GM10266 (cell line): ENCODE results near the gene PRKCG.
A peak's percentile ranks its signal among the peaks of the same experiment; 100 is the strongest.
"Not testable (repeated sequence)": the region's sequence is repeated elsewhere in the genome, so short reads cannot be mapped to it uniquely, and the experiment has no call there.

ENCODE experiments used
- DNase-seq: peaks from one replicate; pipeline ENCODE4 v3.0.0; 2012; ENCODE audit errors: extremely low spot score
- TF ChIP-seq, protein P1 (sequence below): IDR thresholded peaks from 2 replicates; pipeline ENCODE4 v1.5.1; 2012; ENCODE audit warnings: mild to moderate bottlenecking, low read depth; ENCODE audit not compliant: control insufficient read depth, insufficient read depth; ENCODE audit errors: missing control alignments

The PRKCG gene

DNA sequence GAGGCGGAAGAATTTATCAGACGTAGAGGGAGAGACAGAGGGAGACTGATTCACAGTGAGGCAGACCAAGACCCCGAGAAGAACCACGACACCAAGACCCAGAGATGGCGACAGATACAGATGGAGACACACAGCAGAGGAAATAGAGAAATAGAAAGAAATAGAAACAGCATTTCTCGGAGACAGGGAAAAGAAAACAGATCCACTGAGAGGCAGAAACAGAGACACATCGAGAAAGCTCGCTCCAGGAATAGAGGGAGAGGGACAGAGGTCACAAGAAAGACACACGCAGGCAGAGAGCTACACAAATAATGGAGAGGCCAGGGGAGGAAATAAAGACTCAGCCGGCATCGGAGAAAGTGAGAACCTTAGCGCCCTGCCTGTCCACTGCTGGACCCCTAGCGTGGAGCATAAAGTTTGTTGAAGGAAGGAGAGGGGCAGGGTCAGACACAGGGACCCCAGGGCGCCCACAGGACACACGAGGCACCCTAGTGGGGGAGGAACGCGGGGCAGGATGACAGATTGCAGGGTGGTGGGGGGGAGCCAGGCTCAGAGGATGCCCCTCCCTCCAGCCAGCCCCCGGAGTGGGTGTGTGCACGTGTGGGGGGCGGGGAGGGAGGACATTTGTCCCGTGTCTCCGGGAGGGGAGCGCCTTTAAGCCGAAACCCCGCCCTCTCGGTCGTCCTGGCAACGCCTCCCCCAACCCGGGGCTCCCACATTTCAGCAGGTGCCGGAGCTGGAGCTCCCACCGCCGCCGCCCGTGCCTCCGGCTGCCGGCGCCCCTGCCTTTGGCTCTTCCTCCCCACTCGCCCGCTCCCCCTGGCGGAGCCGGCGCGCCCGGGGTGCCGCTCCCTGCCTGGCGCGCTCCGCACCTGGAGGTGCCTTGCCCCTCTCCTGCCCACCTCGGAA, at the start of gene PRKCG:
TSS of gene PRKCG (plus strand) at position 716 of the 909 bp plus-strand sequence. CDS start 298 bp downstream, outside the sequence.
- TF ChIP-seq, protein P1, sequence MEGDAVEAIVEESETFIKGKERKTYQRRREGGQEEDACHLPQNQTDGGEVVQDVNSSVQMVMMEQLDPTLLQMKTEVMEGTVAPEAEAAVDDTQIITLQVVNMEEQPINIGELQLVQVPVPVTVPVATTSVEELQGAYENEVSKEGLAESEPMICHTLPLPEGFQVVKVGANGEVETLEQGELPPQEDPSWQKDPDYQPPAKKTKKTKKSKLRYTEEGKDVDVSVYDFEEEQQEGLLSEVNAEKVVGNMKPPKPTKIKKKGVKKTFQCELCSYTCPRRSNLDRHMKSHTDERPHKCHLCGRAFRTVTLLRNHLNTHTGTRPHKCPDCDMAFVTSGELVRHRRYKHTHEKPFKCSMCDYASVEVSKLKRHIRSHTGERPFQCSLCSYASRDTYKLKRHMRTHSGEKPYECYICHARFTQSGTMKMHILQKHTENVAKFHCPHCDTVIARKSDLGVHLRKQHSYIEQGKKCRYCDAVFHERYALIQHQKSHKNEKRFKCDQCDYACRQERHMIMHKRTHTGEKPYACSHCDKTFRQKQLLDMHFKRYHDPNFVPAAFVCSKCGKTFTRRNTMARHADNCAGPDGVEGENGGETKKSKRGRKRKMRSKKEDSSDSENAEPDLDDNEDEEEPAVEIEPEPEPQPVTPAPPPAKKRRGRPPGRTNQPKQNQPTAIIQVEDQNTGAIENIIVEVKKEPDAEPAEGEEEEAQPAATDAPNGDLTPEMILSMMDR = peak; percentile 45
- no peak for DNase-seq

DNA sequence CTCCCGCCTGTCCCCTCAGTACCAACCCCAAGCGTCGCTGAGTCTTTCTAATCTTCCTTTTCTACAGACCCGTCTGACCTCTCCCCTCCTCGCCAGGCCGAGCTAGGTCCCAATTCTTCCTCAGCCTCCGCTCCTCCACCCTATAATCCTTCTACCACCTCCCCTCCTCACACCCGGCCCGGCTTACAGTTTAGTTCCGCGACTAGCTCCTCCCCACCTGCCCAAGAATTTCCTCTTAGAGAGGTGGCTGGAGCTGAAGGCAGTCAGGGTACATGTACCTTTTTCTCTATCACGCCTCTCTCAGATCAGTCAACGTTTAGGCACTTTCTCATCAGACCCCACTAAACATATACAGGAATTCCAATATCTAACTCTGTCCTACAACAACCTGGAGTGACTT, 49.1 kb upstream of the PRKCG start:
- not testable (repeated sequence) for DNase-seq

DNA sequence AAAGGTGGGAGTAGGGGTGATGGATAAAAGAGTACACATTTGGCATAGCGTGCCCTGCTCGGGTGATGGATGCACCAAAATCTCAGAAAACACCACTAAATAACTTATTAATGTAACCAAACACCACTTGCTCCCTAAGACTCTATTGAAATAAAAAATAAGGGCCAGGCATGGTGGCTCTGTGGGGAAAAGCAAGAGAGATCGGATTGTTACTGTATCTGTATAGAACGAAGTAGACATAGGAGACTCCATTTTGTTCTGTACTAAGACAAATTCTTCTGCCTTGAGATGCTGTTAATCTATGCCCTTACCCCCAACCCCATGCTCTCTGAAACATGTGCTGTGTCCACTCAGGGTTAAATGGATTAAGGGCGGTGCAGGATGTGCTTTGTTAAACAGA, 43.6 kb upstream of the PRKCG start:
- not testable (repeated sequence) for DNase-seq

DNA sequence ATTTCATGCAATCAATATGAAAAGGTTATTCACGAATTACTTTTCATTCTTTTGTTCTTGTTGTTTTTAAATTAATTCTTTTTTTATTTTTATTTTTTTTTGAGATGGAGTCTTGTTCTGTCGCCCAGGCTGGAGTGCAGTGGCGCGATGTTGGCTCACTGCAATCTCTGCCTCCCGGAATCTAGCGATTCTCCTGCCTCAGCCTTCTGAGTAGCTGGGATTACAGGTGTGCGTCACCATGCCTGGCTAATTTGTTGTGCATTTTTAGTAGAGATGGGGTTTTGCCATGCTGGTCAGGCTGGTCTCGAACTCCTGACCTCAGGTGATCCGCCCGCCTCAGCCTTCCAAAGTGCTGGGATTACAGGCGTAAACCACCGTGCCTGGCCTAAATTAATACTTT, 41.8 kb upstream of the PRKCG start:
- not testable (repeated sequence) for DNase-seq

DNA sequence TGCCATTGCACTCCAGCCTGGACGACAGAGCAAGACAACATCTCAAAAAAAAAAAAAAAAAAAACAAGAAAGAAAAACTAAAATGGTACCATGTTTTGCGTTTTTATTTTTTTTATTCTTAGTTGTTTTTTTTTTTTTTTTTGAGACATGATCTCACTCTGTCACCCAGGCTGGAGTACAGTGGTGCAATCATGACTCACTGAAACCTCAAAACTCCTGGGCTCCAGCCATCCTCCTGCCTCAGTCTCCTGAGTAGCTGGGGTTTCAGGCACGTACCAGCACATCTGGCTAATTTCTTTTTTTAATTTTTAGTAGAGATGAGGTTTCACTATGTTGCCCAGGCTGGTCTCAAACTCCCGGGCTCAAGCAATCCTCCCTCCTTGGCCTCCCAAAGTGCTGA, 41.1 kb upstream of the PRKCG start:
- DNase-seq = not testable (repeated sequence)

DNA sequence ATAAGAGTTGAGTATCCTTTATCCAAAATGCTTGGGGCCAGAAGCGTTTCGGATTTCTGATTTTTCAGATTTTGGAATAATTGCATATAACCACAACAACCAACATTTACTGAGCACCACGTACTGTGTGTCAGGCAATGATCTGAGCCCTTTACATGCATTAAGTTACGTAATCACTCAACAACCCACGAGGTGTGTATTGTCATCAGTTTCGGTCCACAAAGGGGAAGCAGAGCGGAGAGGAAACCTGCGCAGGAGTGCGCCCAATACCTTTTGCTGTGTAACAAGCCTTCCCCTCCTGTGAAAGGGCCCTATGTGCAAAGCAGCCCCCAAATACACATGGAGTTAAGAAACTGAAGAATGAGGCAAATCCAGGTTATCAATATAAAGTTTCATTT, 37.1 kb upstream of the PRKCG start:
- TF ChIP-seq, protein P1 = no peak
- DNase-seq = no peak

DNA sequence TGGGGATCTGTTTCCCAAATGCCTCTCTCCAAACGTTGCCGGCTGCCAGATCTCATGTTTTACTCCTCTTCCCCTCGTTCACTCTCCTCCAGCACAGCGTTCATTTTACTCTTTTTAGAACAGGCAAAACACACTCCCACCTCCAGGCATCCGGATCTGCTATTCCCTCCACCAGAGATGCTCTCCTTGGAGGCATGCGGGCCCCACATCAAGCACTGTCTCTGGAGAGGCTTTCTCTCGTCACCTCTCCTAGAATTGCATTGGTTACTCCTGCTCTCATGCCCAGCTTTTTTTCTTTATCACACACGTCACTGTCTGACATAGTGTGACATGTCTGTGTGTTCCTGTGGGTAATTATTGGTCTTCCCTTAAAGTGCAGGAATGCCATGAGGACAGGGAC, 34.4 kb upstream of the PRKCG start:
- TF ChIP-seq, protein P1 = no peak
- no peak for DNase-seq

DNA sequence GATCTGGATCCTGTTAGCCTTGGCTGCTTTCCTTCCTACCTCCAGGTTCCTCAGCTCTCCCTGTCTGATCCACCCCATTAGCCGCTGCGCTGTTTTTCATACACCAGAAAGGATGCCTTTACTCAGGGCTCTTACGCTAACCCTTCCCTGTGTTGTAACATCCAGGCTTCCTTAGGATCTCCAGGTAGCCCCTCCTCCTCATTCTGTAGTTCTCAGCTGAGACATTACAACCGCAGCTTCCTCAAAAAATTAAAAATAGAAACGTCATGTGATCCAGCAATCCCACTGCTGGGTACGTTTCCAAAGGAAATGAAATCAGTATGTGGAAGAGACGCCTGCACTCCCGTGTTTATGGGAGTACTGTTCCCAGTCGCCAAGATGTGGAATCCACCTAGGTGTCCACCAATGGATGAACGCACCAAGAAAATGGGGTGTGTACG, 32.7 kb upstream of the PRKCG start:
- no peak for DNase-seq

DNA sequence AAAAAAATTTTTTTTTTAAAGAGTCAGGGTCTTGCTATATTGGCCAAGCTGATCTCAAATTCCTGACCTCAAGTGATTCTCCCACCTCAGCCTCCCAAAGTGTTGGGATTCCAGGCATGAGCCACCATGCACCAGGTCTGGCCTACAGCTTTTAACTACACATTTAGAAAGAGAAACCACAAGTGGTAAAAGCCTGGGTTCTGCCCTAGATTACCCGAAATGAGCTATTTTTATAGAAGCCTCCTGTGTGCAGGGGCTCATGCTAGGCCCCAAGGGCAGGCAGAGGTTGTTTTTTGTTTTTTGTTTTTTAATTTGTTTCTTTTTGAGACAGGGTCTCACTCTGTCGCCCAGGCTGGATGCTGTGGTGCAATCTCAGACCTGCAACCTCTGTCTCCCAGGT, 28.3 kb upstream of the PRKCG start:
- DNase-seq = no peak
- TF ChIP-seq, protein P1 = no peak

More for the DNA sequence above, 32.7 kb upstream of the PRKCG start:
- TF ChIP-seq, protein P1 = no peak
